HepG2 (cell line): ENCODE measurements around the gene GSK3A. TPM values are rescaled to one million over a fixed set of nuclear protein-coding genes. Genes with fewer than 3 reads are reported as not detected.

Source experiments
- ATAC-seq: fragments of 200-7000 bp; cut with Tn5 transposase; 3 replicates; pipeline ENCODE4 v1.9.1; 2020; ENCODE audit warnings: mild to moderate bottlenecking, moderate library complexity
- BruUV-seq: library from RNA; stranded (reverse); fragments of 400-500 nt; replicated peaks from 2 replicates; lab custom pipeline; 2021; lab: Mats Ljungman, UMichigan
- CTCF ChIA-PET: fragments of 300-600 bp; formaldehyde crosslinking; extraction: SDS; loops from one replicate; lab custom pipeline; 2021; ENCODE audit warnings: low total read pairs, inconsistent platforms, low intra/inter-chr PET ratio; lab: Yijun Ruan, JAX
- POLR2A ChIA-PET: fragments of 350-600 bp; sonication (Branson Sonifier 250); formaldehyde crosslinking; loops from one replicate; lab custom pipeline; 2020; ENCODE audit warnings: antibody characterized with exemption, inconsistent platforms; lab: Yijun Ruan, JAX
- DNase-seq: peaks from one replicate; pipeline ENCODE4 v3.0.0-alpha.2; 2015; ENCODE audit warnings: low spot score
- FAIRE-seq: peaks from 3 replicates; lab custom pipeline; 2011; peaks lifted over from hg19 to GRCh38; lab: Jason Lieb, UNC
- H2AFZ ChIP-seq: one replicate; pipeline ENCODE4 v1.6.1; 2011; ENCODE audit warnings: low read length, inconsistent platforms
- H3K27ac ChIP-seq: fragments of 300-600 bp; 3 replicates; pipeline ENCODE4 v1.8.0; 2011; ENCODE audit warnings: mixed run types, mild to moderate bottlenecking, mixed read lengths, low read length, inconsistent platforms; ENCODE audit not compliant: insufficient read depth; ENCODE audit errors: extremely low read length
- H3K27me3 ChIP-seq, 2 experiments: fragments of 200-600 bp in 1 of 2; 2 replicates in 1 of 2; 3 replicates in 1 of 2; pipeline versions ENCODE4 v1.6.0 to v1.8.0; 2011; ENCODE audit warnings: low read length in 2 of 2, mild to moderate bottlenecking in 2 of 2, moderate library complexity in 2 of 2, inconsistent platforms in 1 of 2; ENCODE audit not compliant: insufficient read depth in 2 of 2, control insufficient read depth in 1 of 2
- H3K36me3 ChIP-seq, 2 experiments: fragments of 200-600 bp in 1 of 2; replicated peaks in 1 of 2; 2 replicates in 1 of 2; 3 replicates in 1 of 2; pipeline versions ENCODE4 v1.5.1 to v1.8.0; 2011; ENCODE audit warnings: low read length in 2 of 2, inconsistent platforms in 1 of 2; ENCODE audit not compliant: insufficient read depth in 2 of 2, control insufficient read depth in 1 of 2
- H3K4me1 ChIP-seq: 2 replicates; pipeline ENCODE4 v1.5.1; 2012; ENCODE audit warnings: low read length, inconsistent platforms; ENCODE audit not compliant: insufficient read depth
- H3K4me2 ChIP-seq: 2 replicates; pipeline ENCODE4 v1.6.0; 2011; ENCODE audit warnings: low read depth, low read length, inconsistent platforms
- H3K4me3 ChIP-seq, 3 experiments: fragments of 200-600 bp in 1 of 3; sonication (generic), shearing (Covaris generic) in 1 of 3; replicated peaks in 1 of 3; 2 replicates each; pipeline ENCODE4 v1.5.1; 2011 to 2016; ENCODE audit warnings: low read length in 3 of 3, inconsistent platforms in 2 of 3, low read depth in 2 of 3, mild to moderate bottlenecking in 2 of 3, control low read depth in 1 of 3, mixed read lengths in 1 of 3; ENCODE audit not compliant: insufficient read depth in 1 of 3
- H3K79me2 ChIP-seq: one replicate; pipeline ENCODE4 v1.6.1; 2011; ENCODE audit warnings: low read length, inconsistent platforms; ENCODE audit not compliant: insufficient read depth
- H3K9ac ChIP-seq: 2 replicates; pipeline ENCODE4 v1.6.0; 2011; ENCODE audit warnings: mild to moderate bottlenecking, low read depth, low read length, inconsistent platforms; ENCODE audit not compliant: insufficient read depth
- H3K9me3 ChIP-seq: 2 replicates; pipeline ENCODE4 v1.5.1; 2012; ENCODE audit warnings: mild to moderate bottlenecking, low read length
- H4K20me1 ChIP-seq: 2 replicates; pipeline ENCODE4 v1.6.0; 2011; ENCODE audit warnings: inconsistent platforms, mild to moderate bottlenecking, low read length, moderate library complexity; ENCODE audit not compliant: insufficient read depth
- AHR ChIP-seq: IDR thresholded peaks from 2 replicates; pipeline ENCODE4 v1.6.1; 2018; ENCODE audit warnings: missing genetic modification reagents, missing compliant biosample characterization
- ETS1 ChIP-seq: sonication (generic); formaldehyde crosslinking; IDR thresholded peaks from 2 replicates; pipeline ENCODE4 v1.4.0; 2020; ENCODE audit warnings: missing genetic modification reagents
- EZH2 ChIP-seq: conservative IDR thresholded peaks from 2 replicates; pipeline ENCODE4 v1.6.1; 2012; ENCODE audit warnings: mild to moderate bottlenecking, low read depth, low read length, moderate library complexity
- FOXA3 ChIP-seq: IDR thresholded peaks from 2 replicates; pipeline ENCODE4 v1.6.1; 2016; ENCODE audit warnings: missing genetic modification reagents, missing compliant biosample characterization
- HDAC1 ChIP-seq: sonication (generic); formaldehyde crosslinking; IDR thresholded peaks from 2 replicates; pipeline ENCODE4 v1.5.1; 2020; ENCODE audit warnings: mild to moderate bottlenecking, missing genetic modification reagents
- HMG20A ChIP-seq: IDR thresholded peaks from 2 replicates; pipeline ENCODE4 v1.6.1; 2016; ENCODE audit warnings: borderline replicate concordance
- MAX ChIP-seq: IDR thresholded peaks from 2 replicates; pipeline ENCODE4 v1.6.1; 2012; ENCODE audit warnings: inconsistent platforms
- MBNL3 ChIP-seq: fragments of 250-450 bp; sonication (Bioruptor Pico); conservative IDR thresholded peaks from 2 replicates; pipeline ENCODE4 v1.8.0; 2022; ENCODE audit warnings: mild to moderate bottlenecking, inconsistent platforms
- MTF2 ChIP-seq: sonication (generic); formaldehyde crosslinking; IDR thresholded peaks from 2 replicates; pipeline ENCODE4 v1.5.0; 2020; ENCODE audit warnings: missing genetic modification reagents, borderline replicate concordance
- NR2C2 ChIP-seq: sonication (generic); formaldehyde crosslinking; IDR thresholded peaks from 2 replicates; pipeline ENCODE4 v1.4.0; 2020; ENCODE audit warnings: missing genetic modification reagents, mild to moderate bottlenecking, moderate library complexity, borderline replicate concordance
- NR2F1 ChIP-seq, 2 experiments: fragments of 450-650 bp in 1 of 2; formaldehyde crosslinking in 1 of 2; IDR thresholded peaks; 2 replicates each; pipeline versions ENCODE4 v1.5.0 to v1.6.1; 2016 to 2020; ENCODE audit warnings: mild to moderate bottlenecking in 1 of 2, missing compliant biosample characterization in 1 of 2, missing genetic modification reagents in 1 of 2, moderate library complexity in 1 of 2
- POLR2G ChIP-seq: fragments of 200-400 bp; formaldehyde crosslinking; IDR thresholded peaks from 2 replicates; pipeline ENCODE4 v1.6.1; 2018; ENCODE audit warnings: mild to moderate bottlenecking, low read depth, low read length, moderate library complexity
- RAD21 ChIP-seq: fragments of 450-650 bp; formaldehyde crosslinking; IDR thresholded peaks from 2 replicates; pipeline ENCODE4 v1.5.0; 2020; ENCODE audit warnings: mild to moderate bottlenecking
- RBFOX2 ChIP-seq: fragments of 200-400 bp; formaldehyde crosslinking; IDR thresholded peaks from 2 replicates; pipeline ENCODE4 v1.6.1; 2017; ENCODE audit warnings: low read depth, mild to moderate bottlenecking, low read length
- SIN3A ChIP-seq: IDR thresholded peaks from 2 replicates; pipeline ENCODE4 v1.6.1; 2011; ENCODE audit warnings: low read depth, mild to moderate bottlenecking, control low read depth, low read length, borderline replicate concordance
- SP1 ChIP-seq, 2 experiments: fragments of 450-650 bp in 1 of 2; sonication (generic) in 1 of 2; formaldehyde crosslinking in 1 of 2; IDR thresholded peaks; 2 replicates each; pipeline versions ENCODE4 v1.4.0 to v1.6.1; 2016 to 2020; ENCODE audit warnings: missing genetic modification reagents in 1 of 2
- THAP11 ChIP-seq: IDR thresholded peaks from 2 replicates; pipeline ENCODE4 v1.6.1; 2016; ENCODE audit warnings: missing biosample characterization, missing genetic modification reagents
- ZBTB21 ChIP-seq: sonication (generic); formaldehyde crosslinking; IDR thresholded peaks from 2 replicates; pipeline ENCODE4 v1.4.0; 2020; ENCODE audit warnings: missing genetic modification reagents
- ZNF136 ChIP-seq: sonication (generic); formaldehyde crosslinking; IDR thresholded peaks from 2 replicates; pipeline ENCODE4 v1.8.1; 2022; ENCODE audit warnings: low read depth, mild to moderate bottlenecking, moderate library complexity, missing genetic modification reagents
- ZNF451 ChIP-seq: sonication (generic); formaldehyde crosslinking; IDR thresholded peaks from 2 replicates; pipeline ENCODE4 v1.5.0; 2020; ENCODE audit warnings: mild to moderate bottlenecking, missing genetic modification reagents
- whole genome bisulfite sequencing: methylation state at CpG from one replicate; pipeline ENCODE4 v1.1.6; 2017; ENCODE audit warnings: low lambda C conversion rate; 5-methylcytosine and 5-hydroxymethylcytosine counted together
- in situ Hi-C: cut with HindIII; loops from 2 replicates; pipeline ENCODE4 v1.10.0; 2017; ENCODE audit warnings: low pct_unique_long_range_greater_than_20kb; ENCODE audit not compliant: extremely low pct_ligation_motif_present
- intact Hi-C: fragments of 100-400 bp; cut with micrococcal nuclease; formaldehyde crosslinking; loops from one replicate; pipeline ENCODE4 v1.10.0; 2022; ENCODE audit not compliant: unreplicated experiment
- polyA plus RNA-seq, 8 experiments: library from polyadenylated mRNA; depleted of rRNA in 3 of 8; stranded (reverse) in 7 of 8; unstranded in 1 of 8; fragments of >200 nt; fragmentation: Illumina TruSeq in 4 of 8; extraction: Trizol in 4 of 8; gene quantifications; 2 replicates each; pipeline versions ENCODE4 v1.2.1 to v1.2.3, GENCODE V29; 2011 to 2016; ENCODE audit warnings: low read depth in 4 of 8, missing spikeins in 1 of 8, mixed read lengths in 1 of 8; ENCODE audit not compliant: insufficient read depth in 1 of 8
- total RNA-seq, 5 experiments: library from RNA; depleted of rRNA; stranded (reverse); fragments of >200 nt; fragmentation: Illumina TruSeq; extraction: Trizol; gene quantifications; 2 replicates each; pipeline ENCODE4 v1.2.3, GENCODE V29; 2016; ENCODE audit warnings: low read depth in 1 of 5
- TF ChIP-seq, protein P1 (sequence below): sonication (generic); formaldehyde crosslinking; IDR thresholded peaks from 2 replicates; pipeline ENCODE4 v1.8.0; 2022; ENCODE audit warnings: low read depth, missing genetic modification reagents

The GSK3A gene
- total and polyA plus RNA-seq, 2 of the 13 experiments (the other 11 are each of a cell fraction or from before 2014, with no cell fraction given): 16.9 to 52.5 TPM

DNA sequence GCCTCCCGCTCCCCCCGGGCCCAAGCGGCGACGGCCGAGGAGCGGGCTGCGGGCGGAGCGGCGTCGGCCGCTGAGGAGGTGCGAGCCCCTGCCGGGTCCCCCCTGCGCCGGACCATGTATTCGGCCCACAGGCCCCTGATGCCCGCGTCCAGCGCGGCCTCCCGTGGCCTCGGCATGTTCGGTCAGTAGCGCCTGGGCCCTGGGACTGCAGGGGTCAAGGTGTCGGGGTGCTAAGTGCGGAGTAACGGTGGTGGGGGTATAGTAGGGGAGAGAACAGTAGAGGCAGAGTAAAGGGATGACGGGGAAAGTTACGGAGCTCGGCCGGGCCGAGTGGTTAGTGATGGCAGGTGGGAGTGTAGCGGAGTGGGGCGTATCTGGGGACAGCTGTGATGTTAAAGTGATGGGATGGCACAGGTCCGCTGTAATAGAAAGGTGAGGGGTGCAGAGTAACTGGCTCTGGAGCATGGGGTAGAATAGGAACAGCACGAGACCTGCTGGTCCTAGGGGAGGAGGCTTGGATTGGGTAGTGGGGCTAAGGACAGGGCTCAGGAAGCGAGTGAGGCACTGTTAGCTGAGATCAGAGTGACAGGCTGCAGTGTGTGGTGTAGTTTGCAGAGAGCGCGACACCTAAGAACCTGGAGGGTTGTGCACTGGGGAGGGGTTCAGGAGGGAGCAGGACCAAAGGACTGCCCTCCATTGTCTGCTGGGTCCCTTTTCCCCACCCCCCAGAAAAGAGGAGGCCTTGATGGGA lies 42.4 kb upstream of the GSK3A start (continued):
- TF ChIP-seq SIN3A (peak; percentile 52; the same call in 1 of the 2 replicates), HDAC1 (CRISPR knock-in tag) (0 out of 2 replicates have a peak, but pooled peaks have one; percentile 37), HMG20A (CRISPR knock-in tag) (no peak), MBNL3 (CRISPR knock-in tag) (no peak), ZNF451 (no peak), NR2F1 (CRISPR knock-in tag; IDR thresholded peaks at IDR 0.05) (0 out of 4 replicates have a peak, but pooled peaks of 1 of the 2 experiments have one; percentile 27), ETS1 (CRISPR knock-in tag) (no peak)

GRCh38 chr19:42284066-42284501 lies 41.7 kb upstream of the GSK3A start:
- intact Hi-C loops (no loop called here), in situ Hi-C loops (no loop called here)
- H3K4me3 ChIP-seq: peak overlapping the region in 2 of 3 experiments; percentile 70 to 82; a peak in 3 of 6 replicates
- WGBS: no CpG with 5 or more reads among the region's 76 CpGs
- H3K4me2 ChIP-seq: no peak overlapping the region
- peak overlapping the region; percentile 72 for H3K9ac ChIP-seq
- peaks cover 48% of the 10 kb centered on the region for H3K4me1 ChIP-seq
- CTCF ChIA-PET: no interaction called here
- no peak overlapping the region for H2AFZ ChIP-seq
- POLR2A ChIA-PET: interaction anchor here (0.5 to 1.7 kb wide), 2 partner anchors 18 to 41 kb away, joined by 3 to 9 read pairs; partner anchors contain the start of genes GSK3A, PAFAH1B3 and PRR19
- H3K9me3 ChIP-seq: no peaks in the 10 kb centered on the region
- FAIRE-seq: no peak
- H3K27ac ChIP-seq: peak overlapping the region; percentile 60
- peaks cover 29% of the 10 kb centered on the region for H3K79me2 ChIP-seq
- no peak for DNase-seq
- no TSS peak for BruUV-seq
- no peak for ATAC-seq
- H3K36me3 ChIP-seq: peaks cover 15 to 24% of the 10 kb centered on the region in 2 experiments; a peak in 4 of 5 replicates
- H4K20me1 ChIP-seq: peaks cover 11% of the 10 kb centered on the region; the same call in 1 of the 2 replicates
- H3K27me3 ChIP-seq: no peaks in the 10 kb centered on the region; a peak in 1 of 5 replicates
- TF ChIP-seq MAX: peak; percentile 41
- TF ChIP-seq FOXA3: no peak
- 0 out of 2 replicates have a peak, but pooled peaks have one; percentile 15 for TF ChIP-seq RAD21 (CRISPR knock-in tag)
- no peak for TF ChIP-seq ZBTB21 (CRISPR knock-in tag)
- peak; percentile 84 for TF ChIP-seq RBFOX2
- 0 out of 2 replicates have a peak, but pooled peaks have one; percentile 3 for TF ChIP-seq NR2C2 (CRISPR knock-in tag)
- TF ChIP-seq EZH2: no peak
- 0 out of 2 replicates have a peak, but pooled peaks have one; percentile 4 for TF ChIP-seq THAP11 (CRISPR knock-in tag)
- TF ChIP-seq POLR2G: 0 out of 2 replicates have a peak, but pooled peaks have one; percentile 44
- no peak for TF ChIP-seq SP1 (IDR thresholded peaks at IDR 0.05)
- peak; percentile 31; the same call in 1 of the 2 replicates for TF ChIP-seq SP1 (CRISPR knock-in tag; IDR thresholded peaks at IDR 0.05)
- TF ChIP-seq, protein P1, sequence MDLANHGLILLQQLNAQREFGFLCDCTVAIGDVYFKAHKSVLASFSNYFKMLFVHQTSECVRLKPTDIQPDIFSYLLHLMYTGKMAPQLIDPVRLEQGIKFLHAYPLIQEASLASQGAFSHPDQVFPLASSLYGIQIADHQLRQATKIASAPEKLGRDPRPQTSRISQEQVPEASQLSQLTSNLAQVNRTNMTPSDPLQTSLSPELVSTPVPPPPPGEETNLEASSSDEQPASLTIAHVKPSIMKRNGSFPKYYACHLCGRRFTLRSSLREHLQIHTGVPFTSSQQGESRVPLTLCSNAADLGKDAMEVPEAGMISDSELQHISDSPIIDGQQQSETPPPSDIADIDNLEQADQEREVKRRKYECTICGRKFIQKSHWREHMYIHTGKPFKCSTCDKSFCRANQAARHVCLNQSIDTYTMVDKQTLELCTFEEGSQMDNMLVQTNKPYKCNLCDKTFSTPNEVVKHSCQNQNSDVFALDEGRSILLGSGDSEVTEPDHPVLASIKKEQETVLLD (CRISPR knock-in tag): peak; percentile 87
- no peak for TF ChIP-seq AHR
- TF ChIP-seq ZNF136 (CRISPR knock-in tag): no peak
- TF ChIP-seq MTF2 (CRISPR knock-in tag): no peak
